ENCODE measurements around the gene CDC6.

CDC6 gene

DNA sequence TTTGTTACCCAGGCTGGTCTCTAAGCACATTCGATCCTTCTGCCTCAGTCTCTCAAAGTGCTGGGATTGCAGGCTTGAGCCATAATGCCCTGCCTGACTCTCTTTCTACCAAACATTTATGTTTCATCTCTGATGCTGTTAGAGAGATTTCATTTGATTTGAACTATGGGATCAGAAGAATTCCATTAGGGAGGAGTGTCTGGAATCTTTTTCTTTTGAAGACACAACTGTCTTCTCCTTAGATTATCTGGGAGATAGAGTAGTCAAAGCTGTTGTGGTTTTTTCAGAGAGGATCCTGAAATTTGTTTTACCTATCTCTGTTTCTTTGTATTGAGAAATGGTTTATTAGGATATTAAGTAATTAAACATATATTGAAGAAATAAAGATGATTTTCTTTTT lies 39.2 kb upstream of the CDC6 start:
- Histone ChIP-seq H4K20me1 (ENCODE audit: insufficient read depth, low read length, poor library complexity, severe bottlenecking) (peaks cover 4% of the 10 kb centered on the region), H3K9ac (ENCODE audit: low read depth, low read length, poor library complexity, severe bottlenecking) (no peak overlapping the region), H3K4me1 (ENCODE audit: insufficient read depth, low read length, poor library complexity, severe bottlenecking) (no peaks in the 10 kb centered on the region), H2AFZ (ENCODE audit: low read length) (no peak overlapping the region), H3K4me2 (ENCODE audit: low read depth, low read length, poor library complexity, severe bottlenecking) (no peak overlapping the region), H3K9me2 (replicated peaks; ENCODE audit: low read depth, low read length) (no peaks in the 10 kb centered on the region), H3F3A (ENCODE audit: low read depth) (no peaks in the 10 kb centered on the region), H3K9me3 (ENCODE audit: insufficient read depth, low read depth, low read length) (no peaks in the 10 kb centered on the region), H3K27me3 (ENCODE audit: insufficient read depth, low read length, poor library complexity, severe bottlenecking) (no peaks in the 10 kb centered on the region), H3K79me2 (ENCODE audit: insufficient read depth, low read length) (peaks cover 76% of the 10 kb centered on the region; the same call in 1 of the 2 replicates), H3K36me3 (ENCODE audit: insufficient read depth, low read length) (no peaks in the 10 kb centered on the region), H3K4me3 (ENCODE audit: low read length, poor library complexity, severe bottlenecking) (no peak overlapping the region)
- TF ChIP-seq, protein P1, sequence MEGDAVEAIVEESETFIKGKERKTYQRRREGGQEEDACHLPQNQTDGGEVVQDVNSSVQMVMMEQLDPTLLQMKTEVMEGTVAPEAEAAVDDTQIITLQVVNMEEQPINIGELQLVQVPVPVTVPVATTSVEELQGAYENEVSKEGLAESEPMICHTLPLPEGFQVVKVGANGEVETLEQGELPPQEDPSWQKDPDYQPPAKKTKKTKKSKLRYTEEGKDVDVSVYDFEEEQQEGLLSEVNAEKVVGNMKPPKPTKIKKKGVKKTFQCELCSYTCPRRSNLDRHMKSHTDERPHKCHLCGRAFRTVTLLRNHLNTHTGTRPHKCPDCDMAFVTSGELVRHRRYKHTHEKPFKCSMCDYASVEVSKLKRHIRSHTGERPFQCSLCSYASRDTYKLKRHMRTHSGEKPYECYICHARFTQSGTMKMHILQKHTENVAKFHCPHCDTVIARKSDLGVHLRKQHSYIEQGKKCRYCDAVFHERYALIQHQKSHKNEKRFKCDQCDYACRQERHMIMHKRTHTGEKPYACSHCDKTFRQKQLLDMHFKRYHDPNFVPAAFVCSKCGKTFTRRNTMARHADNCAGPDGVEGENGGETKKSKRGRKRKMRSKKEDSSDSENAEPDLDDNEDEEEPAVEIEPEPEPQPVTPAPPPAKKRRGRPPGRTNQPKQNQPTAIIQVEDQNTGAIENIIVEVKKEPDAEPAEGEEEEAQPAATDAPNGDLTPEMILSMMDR (conservative IDR thresholded peaks at IDR 0.05; ENCODE audit: low read length), result no peak

DNA sequence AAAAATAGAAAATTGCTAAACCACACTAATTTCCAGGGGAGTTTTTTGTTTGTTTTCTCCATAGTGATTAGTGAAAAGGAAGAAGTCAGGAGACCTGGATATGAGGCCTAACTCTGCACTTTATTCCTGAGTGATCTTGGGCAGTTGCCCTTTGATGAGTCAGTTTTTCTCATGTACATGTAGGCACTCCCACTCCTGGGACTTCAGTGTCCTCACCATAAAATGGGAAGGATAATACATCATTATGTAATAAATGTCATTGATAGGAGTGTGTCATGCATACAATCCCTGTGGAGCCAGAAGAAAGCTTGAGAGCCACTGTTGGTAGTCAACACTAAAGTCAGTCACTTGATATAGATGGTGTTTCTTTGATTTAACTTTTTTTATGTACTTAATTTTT lies 36.1 kb upstream of the CDC6 start:
- H3F3A ChIP-seq (ENCODE audit: low read depth), result no peaks in the 10 kb centered on the region
- TF ChIP-seq, protein P1 (conservative IDR thresholded peaks at IDR 0.05; ENCODE audit: low read length), result no peak
- TF ChIP-seq EZH2phosphoT487 (IDR thresholded peaks at IDR 0.05; ENCODE audit: borderline replicate concordance), result no peak
- H3K9me3 ChIP-seq (ENCODE audit: insufficient read depth, low read depth, low read length), result no peaks in the 10 kb centered on the region
- H3K9ac ChIP-seq (ENCODE audit: low read depth, low read length, poor library complexity, severe bottlenecking), result no peak overlapping the region
- H2AFZ ChIP-seq (ENCODE audit: low read length), result no peak overlapping the region
- no peak overlapping the region for H3K4me3 ChIP-seq (ENCODE audit: low read length, poor library complexity, severe bottlenecking)
- H3K9me2 ChIP-seq (replicated peaks; ENCODE audit: low read depth, low read length), result no peaks in the 10 kb centered on the region
- H3K79me2 ChIP-seq (ENCODE audit: insufficient read depth, low read length), result peaks cover 69% of the 10 kb centered on the region; the same call in 1 of the 2 replicates
- no peak overlapping the region for H3K4me2 ChIP-seq (ENCODE audit: low read depth, low read length, poor library complexity, severe bottlenecking)
- peaks cover 5% of the 10 kb centered on the region; the same call in 1 of the 2 replicates for H3K36me3 ChIP-seq (ENCODE audit: insufficient read depth, low read length)
- no peaks in the 10 kb centered on the region for H3K27me3 ChIP-seq (ENCODE audit: insufficient read depth, low read length, poor library complexity, severe bottlenecking)
- H4K20me1 ChIP-seq (ENCODE audit: insufficient read depth, low read length, poor library complexity, severe bottlenecking), result peaks cover 9% of the 10 kb centered on the region
- no peaks in the 10 kb centered on the region for H3K4me1 ChIP-seq (ENCODE audit: insufficient read depth, low read length, poor library complexity, severe bottlenecking)

DNA sequence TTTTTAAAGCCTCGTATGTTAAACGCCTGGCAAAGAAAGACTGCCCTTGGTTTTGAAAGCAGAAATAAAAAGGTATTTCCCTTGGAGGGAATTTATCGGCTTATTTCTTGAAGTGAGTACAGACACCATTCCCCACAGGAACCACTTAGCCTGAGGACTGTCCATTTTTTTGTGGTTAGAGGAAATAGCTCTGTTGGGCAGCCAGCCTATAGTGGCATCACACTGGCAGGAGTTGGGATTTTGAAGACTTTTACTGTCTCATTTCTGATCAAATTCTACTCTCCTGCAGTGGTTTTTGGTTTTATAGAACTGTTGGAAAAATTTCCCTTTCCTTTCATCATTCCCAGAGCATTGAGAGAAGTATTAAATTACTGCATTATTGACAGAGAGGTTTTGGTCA lies 34.1 kb upstream of the CDC6 start:
- H3K4me1 ChIP-seq (ENCODE audit: insufficient read depth, low read length, poor library complexity, severe bottlenecking), result no peaks in the 10 kb centered on the region
- no peak overlapping the region for H3K9ac ChIP-seq (ENCODE audit: low read depth, low read length, poor library complexity, severe bottlenecking)
- H3K4me3 ChIP-seq (ENCODE audit: low read length, poor library complexity, severe bottlenecking), result no peak overlapping the region
- no peak overlapping the region for H2AFZ ChIP-seq (ENCODE audit: low read length)
- TF ChIP-seq, protein P1 (conservative IDR thresholded peaks at IDR 0.05; ENCODE audit: low read length), result no peak
- no peak for TF ChIP-seq EZH2phosphoT487 (IDR thresholded peaks at IDR 0.05; ENCODE audit: borderline replicate concordance)
- no peaks in the 10 kb centered on the region for H3K27me3 ChIP-seq (ENCODE audit: insufficient read depth, low read length, poor library complexity, severe bottlenecking)
- H3K36me3 ChIP-seq (ENCODE audit: insufficient read depth, low read length), result peaks cover 25% of the 10 kb centered on the region; the same call in 1 of the 2 replicates
- peaks cover 58% of the 10 kb centered on the region; the same call in 1 of the 2 replicates for H3K79me2 ChIP-seq (ENCODE audit: insufficient read depth, low read length)
- H3K9me2 ChIP-seq (replicated peaks; ENCODE audit: low read depth, low read length), result no peaks in the 10 kb centered on the region
- H3K9me3 ChIP-seq (ENCODE audit: insufficient read depth, low read depth, low read length), result no peaks in the 10 kb centered on the region
- H4K20me1 ChIP-seq (ENCODE audit: insufficient read depth, low read length, poor library complexity, severe bottlenecking), result peaks cover 6% of the 10 kb centered on the region
- no peaks in the 10 kb centered on the region for H3F3A ChIP-seq (ENCODE audit: low read depth)
- no peak overlapping the region for H3K4me2 ChIP-seq (ENCODE audit: low read depth, low read length, poor library complexity, severe bottlenecking)
